CD14-positive monocyte (primary cell): ENCODE results near the gene CATSPERZ. TPM values are rescaled to one million over a fixed set of nuclear protein-coding genes. Genes with fewer than 3 reads are reported as not detected.

Experiments
- DNase-seq, 3 donors: peaks; one replicate each; pipeline ENCODE4 v3.0.0-alpha.2; 2011 to 2022
- H2AFZ ChIP-seq: 2 replicates; pipeline ENCODE4 v1.6.0; 2012; ENCODE audit warnings: mild to moderate bottlenecking, low read depth, low read length, inconsistent platforms; ENCODE audit not compliant: insufficient read depth, poor library complexity, severe bottlenecking
- H3K27ac ChIP-seq, 2 donors: 1 replicate in 1 of 2; 2 replicates in 1 of 2; pipeline ENCODE4 v1.5.1; 2012 to 2013; ENCODE audit warnings: low read length in 2 of 2, control low read depth in 1 of 2, inconsistent platforms in 1 of 2, low read depth in 1 of 2, mild to moderate bottlenecking in 1 of 2
- H3K27me3 ChIP-seq, 2 donors: one replicate each; pipeline versions ENCODE4 v1.6.0 to v1.6.1; 2011 to 2013; ENCODE audit warnings: low read length in 2 of 2; ENCODE audit not compliant: control insufficient read depth in 2 of 2, insufficient read depth in 2 of 2
- H3K36me3 ChIP-seq, 2 donors: replicated peaks in 1 of 2; 1 replicate in 1 of 2; 2 replicates in 1 of 2; pipeline versions ENCODE4 v1.5.1 to v1.6.1; 2012 to 2013; ENCODE audit warnings: low read length in 2 of 2, control low read depth in 1 of 2, inconsistent platforms in 1 of 2, mild to moderate bottlenecking in 1 of 2; ENCODE audit not compliant: insufficient read depth in 2 of 2, control insufficient read depth in 1 of 2
- H3K4me1 ChIP-seq, 2 donors: 1 replicate in 1 of 2; 2 replicates in 1 of 2; pipeline versions ENCODE4 v1.5.1 to v1.6.1; 2012 to 2013; ENCODE audit warnings: low read length in 2 of 2, control low read depth in 1 of 2, inconsistent platforms in 1 of 2, mild to moderate bottlenecking in 1 of 2, moderate library complexity in 1 of 2; ENCODE audit not compliant: insufficient read depth in 2 of 2, control insufficient read depth in 1 of 2
- H3K4me2 ChIP-seq: replicated peaks from 2 replicates; pipeline ENCODE3; 2012; ENCODE audit warnings: low read length, moderate library complexity, mild to moderate bottlenecking; ENCODE audit not compliant: poor library complexity, severe bottlenecking; ENCODE audit errors: extremely low read depth
- H3K4me3 ChIP-seq, 3 experiments: fragments of 200-600 bp in 1 of 3; sonication (generic) in 1 of 3; replicated peaks in 1 of 3; 1 replicate in 2 of 3; 2 replicates in 1 of 3; pipeline ENCODE4 v1.5.1; 2011 to 2013; ENCODE audit warnings: low read length in 3 of 3, mild to moderate bottlenecking in 3 of 3, control low read depth in 2 of 3, low read depth in 2 of 3, inconsistent platforms in 1 of 3, moderate library complexity in 1 of 3
- H3K79me2 ChIP-seq: 2 replicates; pipeline ENCODE4 v1.6.0; 2012; ENCODE audit warnings: mild to moderate bottlenecking, control low read depth, inconsistent platforms, low read length, moderate library complexity; ENCODE audit not compliant: insufficient read depth
- H3K9ac ChIP-seq: 2 replicates; pipeline ENCODE4 v1.6.0; 2017; ENCODE audit warnings: low read length, mild to moderate bottlenecking; ENCODE audit not compliant: insufficient read depth, poor library complexity, severe bottlenecking
- H3K9me3 ChIP-seq, 2 donors: replicated peaks in 1 of 2; 1 replicate in 1 of 2; 2 replicates in 1 of 2; pipeline versions ENCODE4 v1.5.1 to v1.6.1; 2012 to 2013; ENCODE audit warnings: low read length in 2 of 2, control low read depth in 1 of 2; ENCODE audit not compliant: control insufficient read depth in 1 of 2, insufficient read depth in 1 of 2
- H4K20me1 ChIP-seq: 2 replicates; pipeline ENCODE4 v1.6.0; 2012; ENCODE audit warnings: mild to moderate bottlenecking, low read length, control low read depth, moderate library complexity; ENCODE audit not compliant: insufficient read depth
- H3K27ac Mint-ChIP-seq, 7 donors: one replicate each; pipeline ENCODE4 v1.8.0; 2020; ENCODE audit warnings: mild to moderate bottlenecking in 7 of 7, mixed read lengths in 7 of 7, moderate library complexity in 6 of 7, inconsistent platforms in 2 of 7
- H3K27me3 Mint-ChIP-seq, 3 donors: one replicate each; pipeline ENCODE4 v1.8.0; 2021 to 2022; ENCODE audit warnings: low read depth in 3 of 3, mild to moderate bottlenecking in 3 of 3, mixed read lengths in 3 of 3, moderate library complexity in 3 of 3, inconsistent platforms in 1 of 3
- H3K36me3 Mint-ChIP-seq, 2 donors: one replicate each; pipeline ENCODE4 v1.8.0; 2020; ENCODE audit warnings: mixed read lengths in 2 of 2, inconsistent platforms in 1 of 2, mild to moderate bottlenecking in 1 of 2
- H3K4me1 Mint-ChIP-seq: one replicate; pipeline ENCODE4 v1.8.0; 2020; ENCODE audit warnings: mild to moderate bottlenecking, mixed read lengths
- H3K4me3 Mint-ChIP-seq, 2 donors: one replicate each; pipeline ENCODE4 v1.8.0; 2020; ENCODE audit warnings: mild to moderate bottlenecking in 2 of 2, mixed read lengths in 2 of 2, moderate library complexity in 1 of 2
- H3K9me3 Mint-ChIP-seq, 7 donors: one replicate each; pipeline ENCODE4 v1.8.0; 2020 to 2022; ENCODE audit warnings: mixed read lengths in 7 of 7, mild to moderate bottlenecking in 6 of 7, moderate library complexity in 6 of 7, inconsistent platforms in 2 of 7
- CTCF ChIP-seq: fragments of 200-600 bp; IDR thresholded peaks from one replicate; pipeline ENCODE4 v1.8.0; 2022; ENCODE audit warnings: antibody characterized with exemption, mild to moderate bottlenecking
- WGBS: methylation state at CpG from one replicate; pipeline ENCODE4 v1.1.5; 2013; ENCODE audit warnings: missing lambda C conversion rate; ENCODE audit not compliant: insufficient coverage; 5-methylcytosine and 5-hydroxymethylcytosine counted together
- intact Hi-C, 2 donors: fragments of 100-400 bp; cut with micrococcal nuclease; formaldehyde crosslinking; loops; one replicate each; pipeline versions ENCODE4 v1.15.0 to v1.15.1; 2023
- polyA plus RNA-seq, 3 donors: library from polyadenylated mRNA; depleted of rRNA in 1 of 3; unstranded in 2 of 3; stranded (reverse) in 1 of 3; fragments of 300-500 nt in 2 of 3; fragments of >200 nt in 1 of 3; fragmentation: Illumina TruSeq in 2 of 3; gene quantifications; 1 replicate in 2 of 3; 2 replicates in 1 of 3; pipeline ENCODE4 v1.2.3, GENCODE V29; 2012 to 2021

Gene CATSPERZ
- polyA plus RNA-seq, 3 donors: not detected

- no peak for DNase-seq
- Mint-ChIP-seq H3K36me3 (peaks cover 31 to 57% of the 10 kb centered on the region in 2 donors), H3K27me3 (no peaks in the 10 kb centered on the region), H3K4me3 (peak overlapping the region; percentile 55 to 82), H3K4me1 (peaks cover 52% of the 10 kb centered on the region), H3K9me3 (no peaks in the 10 kb centered on the region), H3K27ac (peak overlapping the region in 5 of 7 donors; percentile 25 to 75 (median 56))
- H3K4me1 ChIP-seq: peaks cover 36 to 55% of the 10 kb centered on the region in 2 donors
- no peak overlapping the region for H3K9ac ChIP-seq
- H3K4me3 ChIP-seq: peak overlapping the region in 1 of 3 experiments; percentile 93
- peak overlapping the region; percentile 87 for H3K4me2 ChIP-seq
- 94% methylated on average over 19 of the region's 29 CpGs for WGBS
- peaks cover 37 to 45% of the 10 kb centered on the region in 2 donors for H3K36me3 ChIP-seq
- intact Hi-C loops: loop anchor here in 1 of 2 donors (5.0 kb wide), 1 partner anchor 36 kb away; the partner anchor contains the start of gene ESRRA
- H2AFZ ChIP-seq: peak overlapping the region; percentile 27
- H3K27ac ChIP-seq: no peak overlapping the region
- H3K9me3 ChIP-seq: no peaks in the 10 kb centered on the region
- H4K20me1 ChIP-seq: peaks cover 70% of the 10 kb centered on the region
- TF ChIP-seq CTCF: no peak
- peaks cover 46% of the 10 kb centered on the region for H3K79me2 ChIP-seq
- H3K27me3 ChIP-seq: no peaks in the 10 kb centered on the region
Observed at GRCh38 chr11:64342869-64343745, 42.9 kb downstream of the CATSPERZ start.

- no peaks in the 10 kb centered on the region for H3K27me3 Mint-ChIP-seq
- no peak overlapping the region for H3K4me2 ChIP-seq
- 94% methylated on average over 18 of the region's 18 CpGs for WGBS
- no peak overlapping the region for H3K9ac ChIP-seq
- H3K4me3 ChIP-seq: no peak overlapping the region
- H3K4me1 ChIP-seq: peaks cover 35 to 51% of the 10 kb centered on the region in 2 donors
- peaks cover 0 to 1% (median 0%) of the 10 kb centered on the region in 7 donors for H3K9me3 Mint-ChIP-seq
- H3K79me2 ChIP-seq: peaks cover 46% of the 10 kb centered on the region
- H3K9me3 ChIP-seq: no peaks in the 10 kb centered on the region
- peaks cover 78% of the 10 kb centered on the region for H4K20me1 ChIP-seq
- peaks cover 32 to 64% of the 10 kb centered on the region in 2 donors for H3K36me3 Mint-ChIP-seq
- H3K4me3 Mint-ChIP-seq: no peak overlapping the region
- intact Hi-C loops: loop anchor here in 1 of 2 donors (5.0 kb wide), 1 partner anchor 37 kb away; the partner anchor contains the start of gene ESRRA
- no peak overlapping the region for H2AFZ ChIP-seq
- H3K4me1 Mint-ChIP-seq: peaks cover 50% of the 10 kb centered on the region
- H3K36me3 ChIP-seq: peaks cover 46 to 53% of the 10 kb centered on the region in 2 donors
- no peak for DNase-seq
- no peak overlapping the region for H3K27ac Mint-ChIP-seq
- H3K27me3 ChIP-seq: no peaks in the 10 kb centered on the region
- peak; percentile 22 for TF ChIP-seq CTCF
- H3K27ac ChIP-seq: no peak overlapping the region
Observed at GRCh38 chr11:64343767-64344559, 43.8 kb downstream of the CATSPERZ start.
